Measurements from ENCODE around the gene ELSPBP1.
"Not testable (repeated sequence)": the region's sequence is repeated elsewhere in the genome, so short reads cannot be mapped to it uniquely, and the experiment has no call there.

Gene ELSPBP1

DNA sequence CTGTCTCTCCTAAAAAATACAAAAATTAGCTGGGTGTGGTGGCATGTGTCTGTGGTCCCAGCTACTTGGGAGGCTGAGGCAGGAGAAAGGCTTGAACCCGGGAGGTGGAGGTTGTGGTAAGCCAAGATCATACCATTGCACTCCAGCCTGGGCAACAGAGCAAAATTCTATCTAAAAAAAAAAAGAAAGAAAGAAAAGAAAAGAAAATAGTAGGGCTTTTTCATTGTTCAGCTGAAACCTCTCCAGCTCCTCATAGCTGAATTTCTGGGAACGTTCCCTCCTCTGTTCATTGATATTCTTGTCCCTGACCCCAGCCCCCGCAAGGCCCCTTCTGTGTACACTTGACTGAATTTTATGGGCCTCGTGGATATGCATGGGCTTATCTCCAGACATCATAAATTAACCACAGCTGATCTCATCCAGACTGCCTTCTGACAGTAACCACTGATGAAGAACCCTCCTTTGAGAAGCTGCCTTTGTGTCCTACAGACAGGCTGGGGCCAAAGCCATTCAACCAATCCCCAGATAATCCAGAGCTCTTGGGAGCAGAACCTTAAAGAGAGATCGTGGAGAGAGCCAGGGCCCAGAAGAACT, at the start of gene ELSPBP1:
Gene ELSPBP1 (plus strand): TSS at position 424 of the 594 bp plus-strand sequence. CDS start 14,036 bp downstream, outside the sequence.
- TF ChIP-seq, protein P1, sequence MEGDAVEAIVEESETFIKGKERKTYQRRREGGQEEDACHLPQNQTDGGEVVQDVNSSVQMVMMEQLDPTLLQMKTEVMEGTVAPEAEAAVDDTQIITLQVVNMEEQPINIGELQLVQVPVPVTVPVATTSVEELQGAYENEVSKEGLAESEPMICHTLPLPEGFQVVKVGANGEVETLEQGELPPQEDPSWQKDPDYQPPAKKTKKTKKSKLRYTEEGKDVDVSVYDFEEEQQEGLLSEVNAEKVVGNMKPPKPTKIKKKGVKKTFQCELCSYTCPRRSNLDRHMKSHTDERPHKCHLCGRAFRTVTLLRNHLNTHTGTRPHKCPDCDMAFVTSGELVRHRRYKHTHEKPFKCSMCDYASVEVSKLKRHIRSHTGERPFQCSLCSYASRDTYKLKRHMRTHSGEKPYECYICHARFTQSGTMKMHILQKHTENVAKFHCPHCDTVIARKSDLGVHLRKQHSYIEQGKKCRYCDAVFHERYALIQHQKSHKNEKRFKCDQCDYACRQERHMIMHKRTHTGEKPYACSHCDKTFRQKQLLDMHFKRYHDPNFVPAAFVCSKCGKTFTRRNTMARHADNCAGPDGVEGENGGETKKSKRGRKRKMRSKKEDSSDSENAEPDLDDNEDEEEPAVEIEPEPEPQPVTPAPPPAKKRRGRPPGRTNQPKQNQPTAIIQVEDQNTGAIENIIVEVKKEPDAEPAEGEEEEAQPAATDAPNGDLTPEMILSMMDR (conservative IDR thresholded peaks at IDR 0.05; ENCODE audit: low read depth): no peak
- DNase-seq (ENCODE audit: low spot score): no peak
- ChIA-PET POLR2A (ENCODE audit: low non-redundant PET) (no interaction called here), CTCF (interaction anchor here (0.6 to 1.0 kb wide), 2 partner anchors 16 to 20 kb away, joined by 3 read pairs; no protein-coding TSS in a partner anchor)
- H3K27ac ChIP-seq: no peak within 1 kb of the TSS

GRCh38 chr19:47949852-47950521, 44.4 kb upstream of the ELSPBP1 start:
- TF ChIP-seq, protein P1 (conservative IDR thresholded peaks at IDR 0.05; ENCODE audit: low read depth): peak; percentile 38
- POLR2A ChIA-PET (ENCODE audit: low non-redundant PET); DNase-seq (ENCODE audit: low spot score); CTCF ChIA-PET; H3K27ac ChIP-seq: not testable (repeated sequence)

- DNase-seq (ENCODE audit: low spot score); CTCF ChIA-PET; H3K27ac ChIP-seq; POLR2A ChIA-PET (ENCODE audit: low non-redundant PET): not testable (repeated sequence)
Measured at GRCh38 chr19:47952132-47952531, 42.3 kb upstream of the ELSPBP1 start.

DNA sequence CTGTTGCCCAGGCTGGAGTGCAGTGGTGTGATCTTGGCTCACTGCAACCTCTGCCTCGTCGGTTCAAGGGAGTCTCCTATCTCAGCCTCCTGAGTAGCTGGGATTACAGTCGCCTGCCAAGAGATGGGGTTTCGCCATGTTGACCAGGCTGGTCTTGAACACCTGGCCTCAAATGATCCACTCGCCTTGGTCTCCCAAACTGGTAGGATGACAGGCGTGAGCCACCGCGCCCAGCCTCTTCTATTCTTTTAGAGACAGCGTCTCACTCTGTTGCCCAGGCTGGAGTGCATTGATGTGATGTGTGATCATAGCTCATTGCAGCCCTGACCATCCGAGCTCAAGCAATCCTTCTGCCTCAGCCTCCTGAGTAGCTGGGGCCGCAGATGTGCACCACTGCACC, 38.5 kb upstream of the ELSPBP1 start:
- CTCF ChIA-PET; H3K27ac ChIP-seq; POLR2A ChIA-PET (ENCODE audit: low non-redundant PET); DNase-seq (ENCODE audit: low spot score): not testable (repeated sequence)

DNA sequence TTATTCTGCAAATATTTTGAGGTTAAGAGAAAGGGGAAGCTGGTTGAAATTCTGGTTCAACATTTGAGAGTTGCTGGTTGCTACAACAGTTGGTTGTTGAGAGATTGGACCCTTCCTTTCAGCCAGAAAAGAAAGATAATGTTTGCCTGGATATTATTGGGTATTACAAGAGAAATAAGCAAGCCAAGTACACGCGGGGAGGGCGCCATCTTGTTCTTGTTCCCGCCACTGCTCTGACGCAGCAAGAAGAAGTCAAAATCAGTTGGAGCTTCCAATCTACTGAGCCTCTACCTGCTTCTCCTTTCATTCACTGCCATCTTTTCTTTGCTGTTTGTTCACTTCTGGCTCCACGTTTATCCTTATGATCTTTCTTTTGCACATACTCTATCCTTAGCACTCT, 20.9 kb upstream of the ELSPBP1 start:
- TF ChIP-seq, protein P1 (conservative IDR thresholded peaks at IDR 0.05; ENCODE audit: low read depth): no peak
- CTCF ChIA-PET: interaction anchor here (0.6 to 0.8 kb wide), 2 partner anchors 21 to 151 kb away, joined by 3 to 5 read pairs; partner anchors contain the start of gene ELSPBP1
- DNase-seq (ENCODE audit: low spot score): no peak
- POLR2A ChIA-PET (ENCODE audit: low non-redundant PET): no interaction called here
- H3K27ac ChIP-seq: no peak overlapping the region

DNA sequence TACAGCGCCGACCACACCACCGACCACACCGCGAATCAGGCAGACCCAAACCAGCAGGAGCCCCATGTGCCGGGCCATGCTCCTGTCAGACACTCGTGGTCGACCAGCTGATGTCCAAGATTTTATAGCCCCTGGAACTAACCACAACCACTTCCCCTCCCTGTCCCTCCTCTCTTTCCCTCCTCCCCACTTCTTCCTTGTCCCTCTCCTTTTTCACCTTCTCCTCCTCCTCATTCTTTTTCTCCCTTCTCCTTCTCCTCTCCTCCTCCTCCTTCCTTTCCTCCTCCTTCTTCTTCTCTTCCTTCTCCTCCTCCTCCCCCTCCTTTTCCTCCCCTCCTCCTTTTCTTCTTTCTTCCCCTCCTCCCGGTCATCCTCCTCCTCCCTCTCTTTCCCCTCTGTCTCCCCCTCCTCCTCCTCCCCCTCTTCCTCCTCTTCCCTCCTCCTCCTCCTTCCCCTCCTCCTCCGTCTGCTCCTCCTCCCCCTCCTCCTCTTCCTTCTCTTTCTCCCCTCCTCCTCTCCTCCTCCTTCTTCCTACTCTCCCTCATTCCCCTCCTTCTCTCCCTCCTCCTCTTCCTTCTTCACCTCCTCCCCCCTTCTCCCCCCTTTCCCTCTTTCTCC, 3.1 kb upstream of the ELSPBP1 start:
- DNase-seq (ENCODE audit: low spot score): no peak
- CTCF ChIA-PET: no interaction called here
- H3K27ac ChIP-seq: no peak overlapping the region
- POLR2A ChIA-PET (ENCODE audit: low non-redundant PET): no interaction called here
- TF ChIP-seq, protein P1 (conservative IDR thresholded peaks at IDR 0.05; ENCODE audit: low read depth): no peak

DNA sequence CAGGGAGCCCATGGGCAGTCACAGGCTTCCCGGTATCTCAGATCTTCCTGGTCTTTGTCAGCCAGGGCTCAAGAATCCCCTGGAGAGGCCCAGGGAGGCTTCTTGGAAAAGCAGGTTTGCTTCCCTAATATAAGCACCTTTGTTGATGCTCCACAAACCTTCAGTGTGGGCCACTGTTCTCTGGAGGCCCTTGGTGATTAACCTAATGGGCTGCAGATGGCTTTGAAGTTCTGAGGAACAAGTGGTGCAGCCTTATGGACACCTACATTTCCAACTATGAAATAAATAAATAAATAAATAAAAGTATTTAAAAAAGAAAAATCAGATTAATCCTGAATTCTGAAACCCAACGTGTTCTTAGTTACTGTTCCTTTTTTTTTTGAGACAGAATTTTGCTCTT, 2.4 kb upstream of the ELSPBP1 start, which contains the start of gene BSPH1:
Gene BSPH1 (minus strand): TSS at position 101 of the 400 bp plus-strand sequence. CDS start 89 bp downstream, at position 12.
- POLR2A ChIA-PET (ENCODE audit: low non-redundant PET): no interaction called here
- CTCF ChIA-PET: no interaction called here

More for the DNA sequence above, 2.4 kb upstream of the ELSPBP1 start, which contains the start of gene BSPH1:
- no peak for DNase-seq (ENCODE audit: low spot score)
- no peak within 1 kb of the TSS for H3K27ac ChIP-seq
- TF ChIP-seq, protein P1 (conservative IDR thresholded peaks at IDR 0.05; ENCODE audit: low read depth): no peak

Measured in RWPE1 (cell line).